ENCODE measurements around the gene TMEM130. TPM values are rescaled to one million over a fixed set of nuclear protein-coding genes. Genes with fewer than 3 reads are reported as not detected.
A peak's percentile ranks its signal among the peaks of the same experiment; 100 is the strongest.

The TMEM130 gene
- total and polyA plus RNA-seq, 3 donors from 2014 or later = 84.6 to 131 (median 106) TPM

- Histone ChIP-seq H3K36me3 (ENCODE audit: low read depth, missing control alignments) (no peaks in the 10 kb centered on the region), H3K9me3 (no peaks in the 10 kb centered on the region), H3K27me3 (no peaks in the 10 kb centered on the region), H3K27ac (no peak overlapping the region), H3K4me1 (peaks cover 9% of the 10 kb centered on the region), H3K4me3 (no peak overlapping the region)
- 68 to 75% methylated on average over 8 of the region's 8 CpGs for WGBS, 2 donors
- intact Hi-C loops (cut with DNase I; ENCODE audit: low total_unique reads) = no loop called here
- DNase-seq = peak; percentile 68
- peak in 2 of 3 experiments; percentile 45 to 78 for TF ChIP-seq CTCF (IDR thresholded peaks at IDR 0.05)
- no peak for TF ChIP-seq POLR2A (IDR thresholded peaks at IDR 0.05)
These were observed 38.1 kb downstream of the TMEM130 start for GRCh38 chr7:98831641-98832221.

GRCh38 chr7:98830972-98831548 lies 38.8 kb downstream of the TMEM130 start:
- Histone ChIP-seq H3K4me3 (no peak overlapping the region), H3K27me3 (no peaks in the 10 kb centered on the region), H3K27ac (no peak overlapping the region), H3K36me3 (ENCODE audit: low read depth, missing control alignments) (no peaks in the 10 kb centered on the region), H3K4me1 (peaks cover 12% of the 10 kb centered on the region), H3K9me3 (no peaks in the 10 kb centered on the region)
- TF ChIP-seq POLR2A (IDR thresholded peaks at IDR 0.05) (no peak), CTCF (IDR thresholded peaks at IDR 0.05) (no peak)
- intact Hi-C loops (cut with DNase I; ENCODE audit: low total_unique reads) = no loop called here
- WGBS, 2 donors = 65 to 71% methylated on average over 2 of the region's 2 CpGs
- no peak for DNase-seq

GRCh38 chr7:98828368-98828767 lies 41.4 kb downstream of the TMEM130 start:
- intact Hi-C loops (cut with DNase I; ENCODE audit: low total_unique reads) = no loop called here
- 97 to 98% methylated on average over 8 of the region's 8 CpGs for WGBS, 2 donors
- Histone ChIP-seq H3K27me3 (no peaks in the 10 kb centered on the region), H3K9me3 (no peaks in the 10 kb centered on the region), H3K4me3 (no peak overlapping the region), H3K4me1 (peaks cover 5% of the 10 kb centered on the region), H3K27ac (no peak overlapping the region), H3K36me3 (ENCODE audit: low read depth, missing control alignments) (no peaks in the 10 kb centered on the region)
- no peak for TF ChIP-seq POLR2A (IDR thresholded peaks at IDR 0.05)
- TF ChIP-seq CTCF (IDR thresholded peaks at IDR 0.05) = no peak
- DNase-seq = no peak

GRCh38 chr7:98827258-98827657 lies 42.6 kb downstream of the TMEM130 start:
- Histone ChIP-seq H3K27ac (no peak overlapping the region), H3K36me3 (ENCODE audit: low read depth, missing control alignments) (no peaks in the 10 kb centered on the region), H3K27me3 (no peaks in the 10 kb centered on the region), H3K4me3 (no peak overlapping the region), H3K9me3 (no peaks in the 10 kb centered on the region), H3K4me1 (peaks cover 5% of the 10 kb centered on the region)
- DNase-seq = no peak
- WGBS, 2 donors = 68 to 78% methylated on average over 3 of the region's 3 CpGs
- intact Hi-C loops (cut with DNase I; ENCODE audit: low total_unique reads) = no loop called here
- no peak for TF ChIP-seq POLR2A (IDR thresholded peaks at IDR 0.05)
- TF ChIP-seq CTCF (IDR thresholded peaks at IDR 0.05) = no peak

- Histone ChIP-seq H3K27me3 (no peaks in the 10 kb centered on the region), H3K4me1 (peaks cover 5% of the 10 kb centered on the region), H3K27ac (no peak overlapping the region), H3K36me3 (ENCODE audit: low read depth, missing control alignments) (no peaks in the 10 kb centered on the region), H3K9me3 (no peaks in the 10 kb centered on the region), H3K4me3 (no peak overlapping the region)
- intact Hi-C loops (cut with DNase I; ENCODE audit: low total_unique reads) = no loop called here
- TF ChIP-seq POLR2A (IDR thresholded peaks at IDR 0.05) (no peak), CTCF (IDR thresholded peaks at IDR 0.05) (no peak)
- peak; percentile 32 for DNase-seq
- WGBS, 2 donors = 23 to 29% methylated on average over 6 to 13 of the region's 13 CpGs
These were observed 43.0 kb downstream of the TMEM130 start for GRCh38 chr7:98826811-98827231.

Measured in testis (tissue), 3 donors.